ENCODE data around the gene NRXN2.

Gene NRXN2

GRCh38 chr11:64723907-64724862 is 1.2 kb upstream of the NRXN2 start:
- peak overlapping the region; percentile 88 for H2BK12ac ChIP-seq (ENCODE audit: low read length)
- H4K91ac ChIP-seq (ENCODE audit: low read depth, low read length, poor library complexity), result peak overlapping the region; percentile 79
- H3K4me1 ChIP-seq (ENCODE audit: control insufficient read depth in 2 of 2, insufficient read depth in 1 of 2, low read depth in 1 of 2, low read length in 2 of 2), result peaks cover 22 to 43% of the 10 kb centered on the region in 2 donors
- peak overlapping the region; percentile 99 for H2AFZ ChIP-seq (ENCODE audit: low read length)
- H2BK15ac ChIP-seq (ENCODE audit: low read length), result peak overlapping the region; percentile 23
- H3K27me3 ChIP-seq (ENCODE audit: control insufficient read depth in 3 of 3, insufficient read depth in 3 of 3, low read depth in 1 of 3, low read length in 3 of 3), result peaks cover 0 to 15% (median 7%) of the 10 kb centered on the region in 3 experiments
- H3K9ac ChIP-seq (ENCODE audit: low read depth, low read length, poor library complexity), result no peak overlapping the region
- H3K36me3 ChIP-seq (replicated peaks in 1 of 2; ENCODE audit: control insufficient read depth in 2 of 2, insufficient read depth in 2 of 2, low read length in 2 of 2), result no peaks in the 10 kb centered on the region
- H3K14ac ChIP-seq (ENCODE audit: low read length), result peak overlapping the region; percentile 79
- H3K27ac ChIP-seq (replicated peaks; ENCODE audit: low read length), result no peak overlapping the region
- H3K79me1 ChIP-seq (ENCODE audit: low read depth, low read length), result no peaks in the 10 kb centered on the region
- H2BK5ac ChIP-seq (ENCODE audit: low read length), result peak overlapping the region; percentile 61
- H3K18ac ChIP-seq (ENCODE audit: low read length), result peak overlapping the region; percentile 91
- no peak overlapping the region for H3K4ac ChIP-seq (ENCODE audit: low read length)
- DNase-seq (ENCODE audit: low spot score), result no peak
- peak overlapping the region; percentile 11 for H3K23ac ChIP-seq (ENCODE audit: low read depth, low read length, poor library complexity)
- H2BK120ac ChIP-seq (ENCODE audit: low read depth, low read length), result peak overlapping the region; percentile 52
- no CpG with 5 or more reads among the region's 9 CpGs for WGBS, 2 donors (ENCODE audit: extremely low coverage in 2 of 2, insufficient read length in 2 of 2, insufficient replicate concordance in 1 of 2)
- H3K4me3 ChIP-seq (ENCODE audit: low read length in 2 of 2), result no peak overlapping the region
- H4K8ac ChIP-seq (ENCODE audit: low read depth, low read length), result peak overlapping the region; percentile 77
- H3K9me3 ChIP-seq (replicated peaks in 1 of 2; ENCODE audit: control insufficient read depth in 2 of 2, insufficient read depth in 1 of 2, low read depth in 1 of 2, low read length in 2 of 2), result no peaks in the 10 kb centered on the region
- peak overlapping the region; percentile 48 for H2AK5ac ChIP-seq (ENCODE audit: low read depth, low read length)
- no peak overlapping the region for H3K4me2 ChIP-seq (ENCODE audit: insufficient read depth, low read length, poor library complexity, severe bottlenecking)

DNA sequence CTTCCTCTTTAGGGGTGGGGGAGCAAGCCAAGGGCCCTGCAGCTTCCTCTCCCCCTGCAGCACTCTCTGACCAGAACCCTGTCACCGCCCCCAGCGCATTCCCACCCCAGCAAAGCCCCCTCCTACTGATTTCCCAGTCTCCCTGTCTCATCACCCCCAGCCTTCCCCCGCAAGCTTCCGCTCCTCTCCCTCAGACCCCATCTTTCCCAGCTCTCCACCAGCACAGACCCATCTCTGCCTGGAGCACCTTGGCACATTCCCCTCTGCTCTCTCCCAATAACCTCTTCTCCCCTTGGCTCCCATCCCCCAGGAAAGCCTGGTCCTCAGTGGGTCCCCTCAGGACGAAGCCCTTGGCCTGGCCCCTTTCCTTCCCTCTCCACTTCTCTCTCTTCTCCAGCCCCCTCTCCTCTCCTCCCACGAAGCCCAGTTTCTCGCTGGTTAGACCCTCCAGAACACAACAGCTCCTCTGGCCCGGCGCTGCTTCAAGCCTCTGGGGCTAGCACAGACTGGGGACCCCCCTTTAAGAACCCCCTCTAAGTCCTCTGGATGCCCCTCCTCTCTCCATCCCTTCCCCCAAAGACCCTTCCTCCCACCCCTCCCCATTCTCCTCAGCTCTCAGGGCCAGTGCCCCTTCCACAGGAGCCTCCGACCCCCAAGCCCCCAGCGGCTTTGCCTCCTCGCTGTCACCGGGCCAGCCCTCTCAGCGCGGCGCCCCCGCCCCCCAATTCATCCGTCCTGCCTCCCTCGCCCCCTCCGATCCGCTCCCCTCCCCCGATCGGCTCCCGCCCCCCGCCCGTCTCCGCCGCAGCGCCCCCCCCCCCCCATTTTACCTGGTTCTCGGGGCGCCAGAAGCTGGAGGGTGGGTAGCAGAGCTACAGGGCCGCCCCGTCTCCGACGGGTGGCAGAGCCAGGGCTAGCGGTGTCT is 594 bp downstream of the NRXN2 start:
- Histone ChIP-seq H2BK5ac (ENCODE audit: low read length) (no peak overlapping the region), H2AFZ (ENCODE audit: low read length) (peak overlapping the region; percentile 80), H2BK120ac (ENCODE audit: low read depth, low read length) (no peak overlapping the region), H3K4me3 (ENCODE audit: low read length in 2 of 2) (peak overlapping the region in 1 of 2 donors; percentile 54), H3K36me3 (replicated peaks in 1 of 2; ENCODE audit: control insufficient read depth in 2 of 2, insufficient read depth in 2 of 2, low read length in 2 of 2) (no peaks in the 10 kb centered on the region), H3K9me3 (replicated peaks in 1 of 2; ENCODE audit: control insufficient read depth in 2 of 2, insufficient read depth in 1 of 2, low read depth in 1 of 2, low read length in 2 of 2) (no peaks in the 10 kb centered on the region), H3K4me1 (ENCODE audit: control insufficient read depth in 2 of 2, insufficient read depth in 1 of 2, low read depth in 1 of 2, low read length in 2 of 2) (peaks cover 22 to 43% of the 10 kb centered on the region in 2 donors), H3K4me2 (ENCODE audit: insufficient read depth, low read length, poor library complexity, severe bottlenecking) (peak overlapping the region; percentile 44), H4K91ac (ENCODE audit: low read depth, low read length, poor library complexity) (no peak overlapping the region), H3K27ac (replicated peaks; ENCODE audit: low read length) (no peak overlapping the region), H3K27me3 (ENCODE audit: control insufficient read depth in 3 of 3, insufficient read depth in 3 of 3, low read depth in 1 of 3, low read length in 3 of 3) (peaks cover 0 to 15% (median 7%) of the 10 kb centered on the region in 3 experiments), H2AK5ac (ENCODE audit: low read depth, low read length) (peak overlapping the region; percentile 10), H3K9ac (ENCODE audit: low read depth, low read length, poor library complexity) (peak overlapping the region; percentile 17), H4K8ac (ENCODE audit: low read depth, low read length) (peak overlapping the region; percentile 23), H3K79me1 (ENCODE audit: low read depth, low read length) (no peaks in the 10 kb centered on the region), H2BK15ac (ENCODE audit: low read length) (no peak overlapping the region), H2BK12ac (ENCODE audit: low read length) (no peak overlapping the region), H3K18ac (ENCODE audit: low read length) (peak overlapping the region; percentile 70), H3K14ac (ENCODE audit: low read length) (no peak overlapping the region), H3K4ac (ENCODE audit: low read length) (no peak overlapping the region), H3K23ac (ENCODE audit: low read depth, low read length, poor library complexity) (no peak overlapping the region)
- no peak for DNase-seq (ENCODE audit: low spot score)
- no CpG with 5 or more reads among the region's 36 CpGs for WGBS, 2 donors (ENCODE audit: extremely low coverage in 2 of 2, insufficient read length in 2 of 2, insufficient replicate concordance in 1 of 2)

DNA sequence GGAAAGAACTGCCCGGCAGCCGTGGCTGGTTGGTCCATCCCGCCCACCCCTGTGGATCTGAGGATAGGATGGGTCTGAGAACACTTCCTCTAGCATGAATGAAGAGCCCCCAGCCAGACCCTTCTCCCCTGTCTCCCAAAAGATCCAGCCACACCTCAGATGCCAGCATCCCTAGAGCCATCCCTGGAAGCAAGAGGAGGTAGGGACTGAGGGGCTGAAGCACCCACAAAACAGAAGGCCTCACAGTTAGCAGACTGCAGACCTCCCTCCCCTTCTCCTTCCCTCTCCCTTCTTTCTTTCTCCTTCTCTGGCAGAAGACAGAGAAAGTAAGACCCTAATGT is 1.7 kb downstream of the NRXN2 start:
- Histone ChIP-seq H2BK120ac (ENCODE audit: low read depth, low read length) (no peak overlapping the region), H3K23ac (ENCODE audit: low read depth, low read length, poor library complexity) (no peak overlapping the region), H3K18ac (ENCODE audit: low read length) (no peak overlapping the region), H4K8ac (ENCODE audit: low read depth, low read length) (no peak overlapping the region), H3K4me1 (ENCODE audit: control insufficient read depth in 2 of 2, insufficient read depth in 1 of 2, low read depth in 1 of 2, low read length in 2 of 2) (peaks cover 21 to 47% of the 10 kb centered on the region in 2 donors), H3K4me3 (ENCODE audit: low read length in 2 of 2) (no peak overlapping the region), H3K14ac (ENCODE audit: low read length) (no peak overlapping the region), H2BK15ac (ENCODE audit: low read length) (peak overlapping the region; percentile 58), H3K79me1 (ENCODE audit: low read depth, low read length) (no peaks in the 10 kb centered on the region), H2BK5ac (ENCODE audit: low read length) (no peak overlapping the region), H3K27me3 (ENCODE audit: control insufficient read depth in 3 of 3, insufficient read depth in 3 of 3, low read depth in 1 of 3, low read length in 3 of 3) (peaks cover 0 to 17% (median 7%) of the 10 kb centered on the region in 3 experiments), H2AK5ac (ENCODE audit: low read depth, low read length) (peak overlapping the region; percentile 56), H3K27ac (replicated peaks; ENCODE audit: low read length) (no peak overlapping the region), H2AFZ (ENCODE audit: low read length) (no peak overlapping the region), H3K9me3 (replicated peaks in 1 of 2; ENCODE audit: control insufficient read depth in 2 of 2, insufficient read depth in 1 of 2, low read depth in 1 of 2, low read length in 2 of 2) (no peaks in the 10 kb centered on the region), H4K91ac (ENCODE audit: low read depth, low read length, poor library complexity) (no peak overlapping the region), H3K4me2 (ENCODE audit: insufficient read depth, low read length, poor library complexity, severe bottlenecking) (no peak overlapping the region), H3K9ac (ENCODE audit: low read depth, low read length, poor library complexity) (no peak overlapping the region), H3K36me3 (replicated peaks in 1 of 2; ENCODE audit: control insufficient read depth in 2 of 2, insufficient read depth in 2 of 2, low read length in 2 of 2) (no peaks in the 10 kb centered on the region), H2BK12ac (ENCODE audit: low read length) (peak overlapping the region; percentile 73), H3K4ac (ENCODE audit: low read length) (no peak overlapping the region)
- no CpG with 5 or more reads among the region's 3 CpGs for WGBS, 2 donors (ENCODE audit: extremely low coverage in 2 of 2, insufficient read length in 2 of 2, insufficient replicate concordance in 1 of 2)
- no peak for DNase-seq (ENCODE audit: low spot score)

All from neuronal stem cell (in vitro differentiated cells).